AG08395 (cell line): ENCODE data around the gene BRAF.
"Not testable (repeated sequence)": the region's sequence is repeated elsewhere in the genome, so short reads cannot be mapped to it uniquely, and the experiment has no call there.

ENCODE experiments used
- DNase-seq: peaks from one replicate; pipeline ENCODE4 v3.0.0; 2012; ENCODE audit warnings: mixed read lengths, low spot score

BRAF gene

GRCh38 chr7:140876519-140877248 lies 48.0 kb downstream of the BRAF start:
- DNase-seq, result peak; percentile 49

GRCh38 chr7:140873434-140873833 lies 51.3 kb downstream of the BRAF start:
- DNase-seq, result no peak

- DNase-seq, result no peak
Observed at GRCh38 chr7:140870003-140870402, 54.7 kb downstream of the BRAF start.

DNA sequence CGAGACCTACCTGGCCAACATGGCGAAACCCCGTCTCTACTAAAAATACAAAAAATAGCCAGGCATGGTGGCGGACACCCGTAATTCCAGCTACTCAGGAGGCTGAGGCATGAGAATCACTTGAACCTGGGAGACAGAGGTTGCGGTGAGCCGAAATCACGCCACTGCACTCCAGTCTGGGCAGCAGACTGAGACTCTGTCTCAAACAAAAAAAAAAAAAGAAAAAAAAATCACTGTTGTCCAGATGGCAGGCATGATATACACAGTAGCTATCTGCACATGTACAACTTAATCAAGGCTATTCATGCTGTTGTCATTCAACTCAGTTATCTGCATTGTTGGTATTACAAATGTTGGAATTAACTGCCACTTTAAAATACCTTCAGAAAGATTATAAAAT lies 55.3 kb downstream of the BRAF start:
- DNase-seq, result no peak

DNA sequence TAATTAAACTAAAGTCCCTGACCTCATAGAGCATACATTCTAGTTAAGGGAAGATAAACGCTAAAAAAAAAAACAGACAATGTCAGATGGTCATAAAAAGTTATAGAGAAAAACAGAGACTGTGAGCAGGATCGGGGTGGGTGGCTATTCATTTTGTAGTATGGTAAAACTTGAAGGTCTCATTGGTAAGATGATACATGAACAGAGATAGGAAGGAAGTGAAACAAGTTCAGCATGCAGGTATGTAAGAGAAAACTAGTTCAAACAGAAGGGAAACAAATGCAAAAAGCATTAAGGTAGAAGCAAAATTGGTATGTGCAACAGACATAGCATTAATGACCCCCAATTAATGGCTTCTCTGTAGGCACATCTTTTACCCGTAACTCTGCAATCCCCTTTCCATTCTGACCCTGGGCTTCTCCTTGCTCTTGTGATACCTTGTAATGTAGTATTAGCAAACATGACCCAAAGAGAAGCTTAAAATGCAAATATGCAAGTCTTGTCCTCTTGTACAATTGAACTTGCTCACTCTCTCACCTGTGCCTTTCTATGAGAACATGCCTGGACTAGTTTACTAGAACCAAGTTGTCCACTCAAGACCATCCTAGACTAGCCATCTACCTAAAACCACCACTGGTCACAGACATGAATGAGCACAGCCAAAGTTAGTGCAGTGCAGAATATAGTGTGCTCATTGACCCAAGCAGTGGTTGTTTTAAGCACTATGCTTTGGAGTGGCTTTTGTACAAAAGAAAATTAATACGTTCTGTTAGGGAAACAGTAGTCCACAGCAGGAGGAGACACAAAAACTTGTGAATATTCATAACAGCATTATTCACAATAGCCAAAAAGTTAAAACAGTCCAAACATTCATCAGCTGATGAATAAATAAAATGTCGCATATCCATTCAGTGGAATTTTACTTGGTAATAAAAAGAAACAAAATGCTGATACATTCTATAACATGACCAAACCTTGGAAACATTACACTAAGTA lies 57.0 kb downstream of the BRAF start:
- no peak for DNase-seq

DNA sequence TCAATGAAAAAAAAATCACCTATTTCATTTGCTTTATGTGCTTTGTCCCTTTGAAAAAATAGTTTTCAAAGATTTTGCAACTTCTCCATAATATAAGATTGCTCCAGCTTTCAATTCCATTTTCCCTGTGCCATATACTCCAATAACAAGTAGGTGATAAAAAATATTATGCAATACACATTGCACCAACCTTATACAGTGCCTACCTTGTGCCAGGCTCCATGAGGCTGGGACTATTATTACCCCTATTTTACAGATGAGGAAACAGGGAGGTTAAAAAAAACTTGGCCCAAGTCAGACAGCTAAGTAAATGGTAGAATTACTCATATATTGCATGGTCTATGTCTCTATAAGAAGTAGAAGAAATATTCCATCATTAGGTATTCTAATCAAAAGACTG lies 57.8 kb downstream of the BRAF start:
- no peak for DNase-seq

DNA sequence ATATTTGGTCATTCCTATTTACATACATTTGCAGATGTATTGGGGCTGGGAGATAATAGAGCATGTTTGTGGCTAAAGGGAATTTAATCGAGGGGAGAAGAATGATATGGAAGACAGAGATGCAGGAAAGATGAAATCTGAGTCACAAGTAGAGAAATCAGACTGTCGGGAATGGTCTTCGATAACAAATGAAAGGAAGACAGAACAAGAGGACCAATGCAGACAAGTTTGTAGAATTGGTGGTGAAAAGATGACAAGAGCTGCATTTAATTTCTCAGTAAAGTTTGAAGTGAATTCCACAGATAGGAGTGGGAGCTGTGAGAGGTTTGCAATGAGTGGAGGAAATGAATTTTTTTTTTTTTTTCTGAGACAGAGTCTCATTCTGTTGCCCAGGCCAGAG lies 60.0 kb downstream of the BRAF start:
- no peak for DNase-seq

DNA sequence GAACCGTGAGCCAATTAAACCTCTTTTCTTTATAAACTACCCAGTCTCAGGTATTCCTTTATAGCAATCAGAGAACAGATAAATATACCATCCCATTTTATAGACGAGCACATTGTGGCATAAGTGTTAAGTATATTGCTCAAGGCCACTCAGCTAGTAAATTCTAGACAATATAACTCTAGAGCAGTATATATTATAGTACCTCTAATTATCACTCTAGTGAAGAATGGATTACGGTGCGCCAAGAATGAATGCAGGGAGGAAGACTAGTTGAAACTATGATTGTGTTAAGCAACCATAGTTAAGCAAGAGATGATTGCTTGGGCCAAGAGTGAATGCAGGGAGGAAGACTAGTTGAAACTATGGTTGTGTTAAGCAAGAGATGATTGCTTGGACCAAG lies 60.9 kb downstream of the BRAF start:
- no peak for DNase-seq

- DNase-seq, result no peak
Observed at GRCh38 chr7:140863184-140863583, 61.5 kb downstream of the BRAF start.

DNA sequence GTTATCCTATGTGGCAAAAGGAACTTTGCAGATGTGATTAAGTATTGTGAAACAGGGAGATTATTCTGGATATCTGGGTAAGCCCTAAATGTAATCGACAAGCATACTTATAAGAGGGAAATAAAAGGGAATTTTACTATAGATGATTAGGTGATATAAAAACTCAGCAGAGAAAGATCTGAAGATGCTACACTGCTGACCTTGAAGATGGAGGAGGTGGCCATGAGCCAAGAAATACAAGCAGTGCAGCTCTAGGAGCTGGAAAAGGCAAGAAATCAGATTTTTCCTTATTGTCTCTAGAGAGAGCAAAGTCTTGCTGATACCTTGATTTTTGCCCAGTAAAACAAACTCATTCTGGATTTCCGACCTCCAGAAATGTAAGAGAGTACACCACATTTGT lies 67.7 kb downstream of the BRAF start:
- no peak for DNase-seq

- DNase-seq, result no peak
Observed at GRCh38 chr7:140841166-140841715, 83.5 kb downstream of the BRAF start.

GRCh38 chr7:140831724-140832123 lies 93.0 kb downstream of the BRAF start:
- no peak for DNase-seq

DNA sequence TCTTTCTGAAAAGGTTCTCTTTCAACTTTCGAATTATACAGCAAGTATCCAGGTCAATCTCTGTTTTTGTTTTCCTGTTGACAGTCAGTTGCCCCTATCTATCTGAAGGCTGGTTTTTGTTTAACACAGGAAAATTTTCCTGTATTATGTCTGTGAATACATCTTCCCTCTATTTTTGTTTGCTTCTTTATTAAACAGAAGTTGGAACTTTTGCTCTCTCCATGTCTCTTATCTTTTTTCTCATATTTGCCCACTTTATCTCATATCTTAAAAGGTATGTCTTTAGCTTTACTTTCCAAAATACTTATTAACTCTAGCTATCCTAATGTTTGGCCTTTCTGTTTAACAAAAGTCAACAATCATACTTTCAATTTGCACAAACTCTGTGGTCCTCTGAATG lies 95.0 kb downstream of the BRAF start:
- no peak for DNase-seq

DNA sequence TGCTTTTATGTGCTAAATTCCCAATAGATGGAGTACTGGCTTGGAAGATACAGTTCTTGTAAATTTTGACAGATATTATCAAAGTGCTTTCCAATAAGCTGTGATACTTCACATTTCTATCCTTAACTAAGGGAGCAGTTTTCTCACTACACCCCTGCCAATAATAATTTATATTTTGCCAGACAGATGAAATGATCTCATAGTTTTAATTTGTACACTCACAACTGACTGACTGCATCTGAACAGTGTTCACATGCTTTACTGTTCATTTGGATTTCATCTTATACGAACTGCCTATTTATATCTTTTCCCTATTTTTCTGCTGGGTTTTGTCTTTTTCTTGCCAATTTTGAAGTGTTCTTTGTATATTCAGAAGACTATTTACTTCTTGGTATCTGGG lies 96.0 kb downstream of the BRAF start:
- DNase-seq, result no peak

DNA sequence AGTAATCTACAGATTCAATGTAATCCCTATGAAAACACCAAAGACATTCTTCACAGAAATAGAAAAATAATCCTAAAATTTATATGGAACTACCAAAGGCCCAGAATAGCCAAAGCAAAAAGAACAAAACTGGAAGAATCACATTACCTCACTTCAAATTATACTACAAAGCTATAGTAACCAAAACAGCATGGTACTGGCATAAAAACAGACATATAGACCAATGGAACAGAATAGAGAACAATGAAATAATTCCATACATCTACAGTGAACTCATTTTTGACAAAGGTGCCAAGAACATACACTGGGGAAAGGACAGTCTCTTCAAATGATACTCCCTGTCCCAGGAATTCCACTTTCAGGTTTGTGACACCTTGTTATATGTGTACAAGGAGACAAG lies 107.3 kb downstream of the BRAF start:
- DNase-seq, result not testable (repeated sequence)

DNA sequence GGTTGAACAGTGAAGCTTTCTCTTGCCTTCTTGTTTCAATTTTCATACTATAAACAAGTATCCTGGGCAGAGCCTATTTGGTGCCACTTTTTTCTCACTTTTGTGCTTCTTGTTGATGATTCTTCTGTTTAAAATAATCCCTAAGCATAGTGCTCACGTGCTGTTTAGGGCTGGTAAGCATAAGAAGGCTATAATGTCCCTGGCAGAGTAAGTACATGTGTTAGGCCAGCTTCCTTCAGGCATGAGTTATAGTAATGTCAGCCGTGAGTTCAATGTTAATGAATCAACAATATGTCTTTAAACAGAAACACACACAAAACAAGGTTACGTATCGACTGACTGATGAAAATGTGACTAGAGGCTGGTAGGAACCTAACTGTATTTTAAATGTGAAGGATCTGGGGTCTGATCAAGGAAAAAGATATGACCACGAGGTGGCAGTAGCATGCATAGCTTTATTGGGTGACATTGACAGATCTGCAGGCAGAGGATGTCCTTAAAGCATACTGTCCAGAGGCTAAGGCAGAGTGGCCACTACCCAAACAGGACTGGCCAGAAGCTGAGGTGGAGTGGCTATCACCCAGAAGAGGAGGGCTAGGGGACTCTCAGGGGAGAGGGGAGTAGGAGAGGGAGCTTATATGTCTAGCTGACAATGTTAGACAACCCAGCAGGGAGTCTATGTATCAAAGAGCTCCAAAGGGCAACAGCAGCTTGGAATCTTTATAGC lies 113.7 kb downstream of the BRAF start:
- DNase-seq, result peak; percentile 71

GRCh38 chr7:140810385-140810784 lies 114.3 kb downstream of the BRAF start:
- no peak for DNase-seq

DNA sequence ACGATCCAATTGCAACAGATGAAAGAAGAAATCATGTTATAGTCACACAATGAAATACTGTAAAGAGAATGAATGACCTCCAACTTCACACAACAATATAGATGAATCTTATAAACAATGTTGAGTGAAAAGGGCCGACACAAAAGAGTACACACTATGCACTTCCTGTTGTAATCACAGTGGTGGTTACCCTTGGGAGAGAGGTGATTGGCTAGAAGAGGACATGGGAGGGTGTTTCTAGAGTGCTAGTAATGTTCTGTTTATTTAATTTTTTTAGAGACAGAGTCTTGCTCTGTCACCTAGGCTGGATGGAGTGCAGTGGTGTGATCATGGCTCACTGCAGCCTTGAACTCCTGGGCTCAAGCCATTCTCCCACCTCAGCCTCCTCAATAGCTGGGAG lies 145.8 kb downstream of the BRAF start:
- no peak for DNase-seq

DNA sequence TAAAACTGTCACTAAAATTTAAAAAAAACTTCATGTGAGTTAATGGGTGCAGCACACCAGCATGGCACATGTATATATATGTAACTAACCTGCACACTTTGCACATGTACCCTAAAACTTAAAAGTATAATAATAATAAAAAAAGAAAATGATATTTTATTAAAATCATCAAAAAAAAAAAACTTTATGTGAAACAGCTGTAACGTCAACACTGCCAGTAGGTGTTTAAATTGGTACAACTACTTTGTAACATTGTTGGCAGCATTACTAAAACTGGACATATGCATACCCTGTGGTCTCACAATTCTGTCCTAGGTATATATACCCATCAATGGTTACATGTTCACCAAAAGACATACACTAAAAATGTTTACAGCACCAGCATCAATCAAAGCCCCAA lies 146.2 kb downstream of the BRAF start:
- no peak for DNase-seq

GRCh38 chr7:140774371-140774770 lies 150.4 kb downstream of the BRAF start:
- no peak for DNase-seq

DNA sequence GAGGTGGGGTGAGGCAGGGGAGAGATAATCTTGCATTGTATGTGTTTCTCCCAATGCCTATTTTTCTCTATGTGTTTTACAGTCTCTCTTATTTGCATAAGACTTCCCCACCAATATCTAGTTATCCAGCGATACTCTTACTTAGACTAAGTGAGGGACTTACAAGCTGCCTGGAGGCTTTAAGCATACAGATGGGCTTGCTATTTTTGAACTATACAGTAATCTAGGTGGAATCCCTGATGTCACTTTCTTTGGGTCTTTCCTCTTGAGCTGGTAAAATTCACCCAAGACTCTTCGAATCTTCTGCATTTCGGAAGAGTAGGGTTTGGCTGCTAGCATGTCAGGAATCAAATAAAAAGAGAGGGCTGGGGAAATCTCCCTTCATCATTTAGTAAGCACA lies 151.6 kb downstream of the BRAF start:
- DNase-seq, result no peak

DNA sequence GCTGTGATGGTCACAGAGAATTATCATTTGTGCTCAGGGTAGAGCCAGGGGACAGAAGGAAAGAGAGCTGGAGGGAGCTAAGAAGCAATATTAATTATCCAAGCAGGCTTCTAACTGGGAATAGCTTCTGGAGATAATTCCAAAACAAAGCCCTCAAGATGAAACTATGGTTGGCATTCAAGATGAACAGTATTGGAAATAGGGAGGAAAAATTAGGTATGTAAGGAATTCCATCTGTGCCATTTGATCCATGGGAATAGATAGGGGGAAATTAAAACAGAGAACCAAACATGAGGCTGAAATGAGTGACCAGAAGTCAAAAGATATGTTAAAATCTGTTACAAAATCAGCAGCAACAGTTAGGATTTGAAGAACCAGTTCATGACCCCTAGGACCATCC lies 152.9 kb downstream of the BRAF start:
- no peak for DNase-seq
